NCI-H1105 treated with DMSO at 0.1 percent for 48 hours (cell line): Measurements from ENCODE around the gene TMEM115.

Experiments used
- DNase-seq: peaks from one replicate; lab custom pipeline; 2025; lab: John Stamatoyannopoulos, UW

TMEM115 gene

DNA sequence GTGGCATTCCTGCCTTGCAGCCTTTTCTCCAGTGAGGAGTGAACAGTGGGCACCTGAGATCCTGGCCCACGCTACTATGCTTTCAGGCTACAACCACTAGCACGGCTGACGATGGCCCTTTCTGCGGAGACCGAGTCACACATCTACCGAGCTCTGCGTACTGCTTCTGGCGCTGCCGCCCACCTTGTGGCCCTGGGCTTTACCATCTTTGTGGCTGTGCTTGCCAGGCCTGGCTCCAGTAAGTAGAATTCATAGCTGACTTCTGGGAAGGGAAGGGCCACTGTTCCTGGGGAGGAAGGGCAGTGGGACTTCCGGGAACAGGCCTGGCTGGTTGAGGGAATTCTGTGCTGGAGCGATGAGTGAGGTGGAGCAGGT lies 8.0 kb downstream of the TMEM115 start:
- DNase-seq, result no peak

DNA sequence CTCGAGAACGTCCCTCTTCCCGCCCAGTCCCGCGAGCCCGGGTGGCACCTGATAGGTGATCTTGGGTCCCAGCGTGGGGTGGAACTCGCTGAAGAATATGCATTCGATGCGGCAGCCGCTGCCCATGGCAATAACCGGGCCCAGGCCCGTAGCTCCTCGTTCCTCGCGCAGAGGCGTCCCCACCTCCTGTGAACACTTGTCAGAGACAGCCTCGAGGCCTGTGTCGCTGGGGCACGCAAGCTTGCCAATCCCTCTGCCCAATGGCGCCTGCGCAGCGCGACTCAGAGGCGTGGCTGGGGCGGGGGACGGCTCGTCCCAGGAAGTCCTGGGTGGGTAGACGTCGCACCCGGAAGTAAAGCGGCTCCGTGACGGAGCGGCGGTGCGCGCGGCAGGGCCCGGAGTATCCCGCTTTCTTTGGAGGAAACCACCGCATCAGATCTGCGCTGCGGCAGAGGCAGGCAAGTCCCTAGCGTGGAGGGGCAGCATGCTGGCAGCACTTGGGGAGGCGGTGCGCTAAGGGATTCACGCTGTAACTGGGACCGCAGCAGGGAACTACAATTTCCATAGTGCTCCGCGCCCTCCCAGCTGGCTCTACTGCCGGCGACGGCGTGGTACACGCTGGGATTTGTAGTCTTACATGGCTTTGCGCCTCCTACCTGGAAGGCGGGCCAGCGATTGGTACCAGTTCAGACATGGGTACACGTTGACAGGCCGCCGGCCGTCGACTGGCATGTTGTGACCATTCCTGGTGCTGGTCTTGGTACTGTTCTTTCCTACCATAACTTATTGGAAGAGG lies 8.6 kb downstream of the TMEM115 start, which contains the start of the genes CYB561D2 and NPRL2:
TSS of gene CYB561D2 (plus strand) at position 336 of the 796 bp plus-strand sequence. CDS start 572 bp downstream, outside the sequence.
TSS of gene NPRL2 (minus strand) at position 249 of the 796 bp plus-strand sequence. CDS start at position 126, 123 bp downstream.
- peak; percentile 82 for DNase-seq

DNA sequence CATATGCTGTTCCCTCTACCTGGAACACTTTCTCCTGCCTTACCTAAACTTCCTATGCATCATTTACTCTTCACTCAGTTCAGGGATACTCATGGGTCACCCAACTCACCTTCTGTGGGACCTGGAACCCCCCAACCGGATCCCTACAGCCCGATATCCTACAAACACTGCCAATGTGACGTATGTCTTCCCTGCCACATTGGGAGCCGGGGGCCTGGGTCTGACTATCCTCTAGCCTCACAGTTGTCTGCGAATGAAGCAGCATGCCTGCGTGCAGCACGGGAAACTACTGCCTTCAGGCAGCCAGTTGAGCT lies 9.2 kb downstream of the TMEM115 start:
- DNase-seq, result no peak

DNA sequence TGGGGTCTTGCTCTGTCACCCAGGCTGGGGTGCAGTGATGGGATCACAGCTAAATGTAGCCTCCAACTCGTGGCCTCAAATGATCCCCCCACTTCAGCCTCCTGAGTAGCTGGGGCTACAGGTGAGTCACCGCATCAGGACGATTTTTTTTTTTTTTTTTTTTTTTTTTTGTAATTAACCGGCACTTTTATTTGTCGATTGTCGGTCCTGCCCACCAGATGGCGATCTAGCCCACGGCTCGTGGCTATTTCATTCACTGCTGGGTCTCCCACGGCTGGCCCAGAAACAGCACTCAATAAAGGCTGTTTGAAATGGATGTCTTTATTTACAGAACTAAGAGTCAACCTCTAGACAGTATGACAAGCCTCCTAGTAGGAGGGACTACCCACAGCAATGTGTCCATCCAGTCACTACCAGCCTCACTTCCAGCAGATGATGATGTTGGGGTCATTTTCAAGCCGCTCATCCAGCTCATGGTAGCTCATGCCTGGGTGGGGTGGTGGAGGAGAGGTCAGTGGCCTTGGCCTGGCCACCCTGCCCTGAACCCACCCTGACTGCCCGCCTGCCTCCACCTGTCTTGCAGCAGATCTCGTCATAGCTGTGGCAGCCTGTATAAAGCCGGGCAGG lies 12.0 kb downstream of the TMEM115 start:
- DNase-seq, result peak; percentile 50

DNA sequence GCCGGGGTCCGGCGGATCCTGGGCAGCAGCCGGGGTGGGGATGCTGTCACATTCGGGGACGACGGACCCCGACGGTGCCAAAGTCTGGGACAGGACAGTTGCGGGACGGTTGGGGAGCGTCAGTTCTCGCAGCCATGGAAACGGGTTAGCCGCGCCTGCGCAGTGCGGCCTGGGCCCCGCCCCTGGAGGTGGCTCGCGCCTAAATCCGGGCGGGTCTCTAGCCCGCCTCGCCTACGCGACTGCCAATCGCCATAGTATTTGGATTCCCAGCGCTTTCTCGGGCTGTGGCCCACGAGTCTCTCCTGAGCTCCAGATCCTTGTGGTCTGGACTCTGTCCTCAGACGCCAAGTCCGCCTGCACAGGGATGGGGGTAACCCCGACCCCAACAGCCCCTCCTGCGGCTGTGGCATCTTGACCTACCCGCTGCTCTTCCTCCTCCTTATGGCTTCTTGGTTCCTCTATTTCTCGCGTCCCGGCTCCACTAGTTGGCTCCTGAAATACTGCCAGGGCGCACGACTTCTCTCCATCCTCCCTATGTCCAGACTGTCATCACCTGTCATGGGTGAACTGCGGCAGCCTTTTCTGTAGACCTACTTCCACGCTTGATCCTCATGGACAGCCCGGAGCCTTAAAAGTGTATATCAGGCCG lies 13.6 kb downstream of the TMEM115 start, which contains the start of gene ZMYND10:
TSS of gene ZMYND10 (minus strand) at position 147 of the 649 bp plus-strand sequence. CDS start 153 bp downstream, outside the sequence.
- peak; percentile 55 for DNase-seq

DNA sequence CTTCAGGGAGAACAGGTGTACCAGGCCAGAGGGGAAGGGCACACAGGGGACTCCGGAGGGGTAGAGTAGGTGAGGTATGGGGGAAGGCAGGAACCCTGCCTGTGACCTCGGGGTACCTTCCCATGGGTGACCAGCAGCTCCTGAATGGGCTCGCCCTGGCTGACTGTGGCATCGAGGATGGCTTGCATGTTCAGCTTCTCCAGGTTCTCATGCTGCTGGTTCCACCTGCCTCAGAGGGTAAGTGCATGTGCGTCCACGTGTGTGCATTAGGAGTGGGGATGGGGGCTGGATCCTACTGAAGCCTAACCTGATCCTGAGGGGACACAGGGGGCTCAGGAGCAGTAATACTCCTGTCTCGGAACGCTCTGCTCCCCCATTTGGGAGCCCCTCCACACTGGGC lies 14.3 kb downstream of the TMEM115 start:
- DNase-seq, result no peak

DNA sequence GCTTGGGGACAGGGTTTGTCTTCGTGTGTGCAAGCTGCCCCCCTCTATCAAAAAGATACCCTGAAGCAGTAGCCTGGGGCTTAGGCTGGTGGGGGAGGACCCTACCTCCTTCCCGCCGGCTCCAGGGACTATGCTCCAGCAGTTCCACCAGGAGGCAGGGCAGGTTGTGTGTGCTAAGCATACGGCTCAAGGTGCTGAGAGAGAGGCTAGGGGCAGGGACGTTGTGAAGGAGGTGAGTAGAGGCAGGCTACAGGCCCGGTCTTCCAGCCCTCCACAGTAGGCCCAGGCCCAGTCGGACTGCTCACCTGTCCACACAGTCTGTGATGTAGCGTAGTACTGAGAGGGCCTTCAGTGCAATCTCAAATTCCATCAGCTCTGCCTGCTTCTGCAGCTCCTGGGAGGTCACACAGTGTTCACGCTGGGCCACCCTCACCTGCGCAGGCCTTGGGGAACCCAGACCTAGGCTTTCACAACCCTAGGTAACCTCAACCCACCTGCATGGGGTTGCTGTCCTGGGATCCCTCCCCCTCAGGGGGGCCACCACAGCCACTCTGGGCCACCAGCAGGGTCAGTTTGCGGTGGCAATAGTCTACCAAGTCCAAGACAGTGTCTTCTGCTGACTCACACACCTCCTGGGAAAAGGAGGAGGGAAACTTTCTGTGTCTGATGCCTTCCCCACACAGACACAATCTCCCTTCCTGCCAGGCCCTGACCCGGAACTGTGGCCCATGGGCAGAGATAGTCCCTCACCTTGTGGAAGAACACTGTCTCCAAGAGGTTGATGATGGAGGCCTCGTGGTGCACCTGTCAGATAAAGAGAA lies 16.3 kb downstream of the TMEM115 start:
- DNase-seq, result no peak

DNA sequence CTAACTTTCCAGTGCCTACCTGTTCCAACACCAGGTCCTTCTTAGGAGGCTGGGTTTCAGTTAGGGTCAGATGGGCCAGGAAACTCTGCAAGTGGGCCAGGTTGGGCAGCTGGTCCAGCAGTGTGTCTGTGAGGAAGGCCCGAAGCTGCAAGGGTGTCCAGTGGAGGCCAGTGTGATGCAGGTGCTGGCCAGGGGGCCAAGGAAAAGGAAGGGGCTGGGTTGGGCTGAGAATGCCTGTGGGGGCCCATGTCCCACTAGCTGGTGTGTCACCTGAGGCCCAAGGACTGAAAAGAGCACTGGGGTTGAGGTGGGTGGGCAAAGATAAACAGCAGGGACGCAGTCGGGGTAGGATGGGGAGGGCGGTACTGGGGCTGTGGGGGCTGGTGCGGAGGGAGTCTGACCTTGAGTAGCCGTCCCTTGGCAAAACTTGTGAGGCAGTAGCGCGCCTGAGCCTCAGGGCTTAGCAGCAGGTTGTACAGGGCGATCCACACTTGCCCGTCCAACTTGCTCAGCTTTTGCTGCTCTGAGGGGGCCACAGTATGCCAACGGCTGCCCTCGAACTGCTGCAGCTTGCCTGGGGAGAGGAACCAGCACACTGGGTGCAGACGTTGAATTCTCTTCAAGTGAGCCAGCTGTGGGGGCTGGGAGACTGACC lies 17.2 kb downstream of the TMEM115 start:
- DNase-seq, result no peak

DNA sequence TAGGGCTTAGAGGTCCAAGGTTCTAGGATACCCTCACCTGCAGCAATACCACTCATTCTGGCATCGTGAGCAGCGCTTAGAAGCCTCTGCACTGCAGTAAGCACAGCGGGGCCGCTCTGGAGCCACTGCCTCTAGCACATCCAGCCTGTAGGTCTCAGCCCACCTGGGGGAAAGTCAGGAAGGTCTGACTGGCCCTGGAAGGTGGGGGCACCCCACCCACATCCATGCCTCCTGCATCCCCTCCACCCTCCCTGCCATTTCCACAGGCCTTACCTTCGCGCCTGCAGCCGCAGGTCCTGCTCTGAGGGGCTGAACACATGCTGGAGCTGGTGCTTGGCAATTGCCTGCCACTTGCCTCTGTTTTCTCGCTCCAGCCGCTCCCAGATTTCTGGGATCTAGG lies 17.8 kb downstream of the TMEM115 start:
- no peak for DNase-seq

DNA sequence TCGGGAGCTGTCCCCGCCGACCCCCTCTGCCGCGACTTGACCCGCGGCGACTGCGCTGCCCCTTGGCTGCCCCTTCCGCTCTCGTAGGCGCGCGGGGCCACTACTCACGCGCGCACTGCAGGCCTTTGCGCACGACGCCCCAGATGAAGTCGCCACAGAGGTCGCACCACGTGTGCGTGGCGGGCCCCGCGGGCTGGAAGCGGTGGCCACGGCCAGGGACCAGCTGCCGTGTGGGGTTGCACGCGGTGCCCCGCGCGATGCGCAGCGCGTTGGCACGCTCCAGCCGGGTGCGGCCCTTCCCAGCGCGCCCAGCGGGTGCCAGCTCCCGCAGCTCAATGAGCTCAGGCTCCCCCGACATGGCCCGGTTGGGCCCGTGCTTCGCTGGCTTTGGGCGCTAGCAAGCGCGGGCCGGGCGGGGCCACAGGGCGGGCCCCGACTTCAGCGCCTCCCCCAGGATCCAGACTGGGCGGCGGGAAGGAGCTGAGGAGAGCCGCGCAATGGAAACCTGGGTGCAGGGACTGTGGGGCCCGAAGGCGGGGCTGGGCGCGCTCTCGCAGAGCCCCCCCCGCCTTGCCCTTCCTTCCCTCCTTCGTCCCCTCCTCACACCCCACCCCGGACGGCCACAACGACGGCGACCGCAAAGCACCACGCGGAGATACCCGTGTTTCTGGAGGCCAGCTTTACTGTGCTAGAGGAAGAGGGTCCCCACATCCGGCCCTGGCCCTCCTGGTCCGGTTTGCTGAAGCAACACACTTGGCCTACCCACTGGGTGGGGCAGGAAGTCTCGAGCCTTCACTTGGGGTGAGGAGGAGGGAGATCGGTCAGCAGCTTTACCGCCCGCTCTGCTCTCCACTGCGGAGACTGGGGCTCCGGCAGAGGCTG lies 18.6 kb downstream of the TMEM115 start, which contains the start of gene RASSF1:
TSS of gene RASSF1 (minus strand) at position 389 of the 882 bp plus-strand sequence. CDS start at position 358, 31 bp downstream.
- DNase-seq, result no peak

DNA sequence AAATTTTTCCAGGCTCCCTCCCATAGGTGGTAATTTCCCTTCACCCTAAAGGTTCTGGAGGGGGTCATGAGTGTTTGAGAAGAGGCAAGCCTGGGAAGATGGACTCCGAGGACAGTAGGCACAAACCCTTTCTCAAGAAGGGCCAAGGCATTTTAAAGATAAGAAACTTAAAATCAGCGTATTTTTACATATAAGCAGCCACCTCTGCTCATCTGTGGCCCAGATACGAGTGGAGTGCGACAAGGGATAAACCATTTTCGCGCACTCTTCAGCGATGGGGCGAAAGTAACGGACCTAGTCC lies 19.2 kb downstream of the TMEM115 start:
- no peak for DNase-seq

DNA sequence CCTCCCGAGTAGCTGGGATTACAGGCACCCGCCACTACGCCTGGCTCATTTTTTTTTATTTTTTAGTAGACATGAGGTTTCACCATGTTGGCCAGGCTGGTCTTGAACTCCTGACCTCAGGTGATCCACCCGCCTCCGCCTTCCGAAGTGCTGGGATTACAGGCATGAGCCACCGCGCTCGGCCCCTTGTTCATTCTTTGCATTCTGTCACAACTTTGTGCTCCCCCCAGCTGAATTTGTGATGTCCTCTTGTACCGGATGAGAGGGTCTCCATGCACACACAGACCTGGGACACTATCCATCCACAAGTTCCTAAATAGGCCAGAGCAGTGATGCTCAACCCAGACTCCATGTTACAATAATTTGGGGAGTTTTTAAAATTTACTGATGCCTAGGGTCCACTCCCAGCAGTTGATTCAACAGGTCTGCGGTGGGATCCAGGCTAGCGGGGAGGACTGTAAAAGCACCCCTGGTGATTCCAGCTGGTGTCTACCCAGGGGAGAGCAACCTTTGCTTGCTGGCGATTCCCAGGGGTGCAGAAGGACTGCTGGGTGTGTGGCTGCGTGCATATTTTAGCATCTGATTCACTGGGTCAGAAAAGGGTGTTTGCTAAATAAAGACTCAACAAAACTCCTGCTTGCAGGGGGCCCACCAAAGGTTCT lies 19.7 kb downstream of the TMEM115 start:
- DNase-seq, result no peak

DNA sequence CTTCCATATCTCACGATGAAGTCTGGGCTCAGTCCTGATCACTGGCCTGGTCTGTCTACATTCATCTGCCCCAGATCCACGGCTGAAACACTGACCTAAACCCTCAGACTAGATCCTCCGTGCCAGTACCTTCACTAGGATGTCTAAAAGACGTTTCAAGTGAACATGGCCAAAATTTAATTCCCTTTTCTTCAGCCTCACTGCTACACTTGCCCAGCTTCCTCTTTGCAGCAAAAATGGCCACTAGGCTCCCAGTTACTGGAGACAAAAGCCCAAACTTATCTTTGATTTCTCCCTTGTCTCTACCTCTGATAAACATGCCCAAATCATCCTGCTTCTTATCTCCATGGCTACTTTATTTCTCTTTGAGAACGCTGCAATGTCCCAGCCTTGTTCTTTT lies 20.4 kb downstream of the TMEM115 start:
- DNase-seq, result no peak

DNA sequence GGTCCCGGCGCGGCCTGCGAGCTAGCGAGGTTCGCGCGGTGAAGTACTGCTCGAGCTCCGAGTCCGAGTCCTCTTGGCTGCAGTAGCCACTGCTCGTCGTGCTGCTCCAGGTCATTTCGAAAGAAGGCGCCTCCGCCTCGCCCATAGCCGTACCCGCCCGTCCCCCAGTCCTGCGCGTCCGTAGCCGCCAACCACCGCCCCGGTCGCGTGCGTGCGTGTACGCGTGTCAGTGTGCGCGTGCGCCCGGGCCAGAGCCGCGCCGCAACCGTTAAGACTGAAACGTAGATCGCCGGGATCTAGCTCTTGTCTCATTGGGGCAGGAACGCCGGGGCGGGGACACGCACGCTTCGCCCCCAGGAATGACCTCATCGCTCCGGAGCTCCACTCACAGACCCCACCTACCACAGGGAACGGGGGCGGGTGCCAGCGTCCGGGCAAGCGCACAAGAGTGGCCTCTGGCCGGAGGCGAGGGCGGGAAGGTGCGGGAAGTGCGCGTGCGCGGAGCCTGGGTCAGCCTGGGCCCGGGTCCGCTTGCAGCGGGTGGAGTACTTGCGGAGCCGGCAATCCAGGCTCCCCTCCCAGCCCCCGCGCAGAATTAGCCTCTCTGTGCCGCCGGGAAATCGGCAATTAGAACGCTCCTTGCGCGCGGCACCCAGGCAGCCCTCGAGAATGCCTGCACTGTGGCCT lies 22.0 kb downstream of the TMEM115 start:
- DNase-seq, result peak; percentile 92

DNA sequence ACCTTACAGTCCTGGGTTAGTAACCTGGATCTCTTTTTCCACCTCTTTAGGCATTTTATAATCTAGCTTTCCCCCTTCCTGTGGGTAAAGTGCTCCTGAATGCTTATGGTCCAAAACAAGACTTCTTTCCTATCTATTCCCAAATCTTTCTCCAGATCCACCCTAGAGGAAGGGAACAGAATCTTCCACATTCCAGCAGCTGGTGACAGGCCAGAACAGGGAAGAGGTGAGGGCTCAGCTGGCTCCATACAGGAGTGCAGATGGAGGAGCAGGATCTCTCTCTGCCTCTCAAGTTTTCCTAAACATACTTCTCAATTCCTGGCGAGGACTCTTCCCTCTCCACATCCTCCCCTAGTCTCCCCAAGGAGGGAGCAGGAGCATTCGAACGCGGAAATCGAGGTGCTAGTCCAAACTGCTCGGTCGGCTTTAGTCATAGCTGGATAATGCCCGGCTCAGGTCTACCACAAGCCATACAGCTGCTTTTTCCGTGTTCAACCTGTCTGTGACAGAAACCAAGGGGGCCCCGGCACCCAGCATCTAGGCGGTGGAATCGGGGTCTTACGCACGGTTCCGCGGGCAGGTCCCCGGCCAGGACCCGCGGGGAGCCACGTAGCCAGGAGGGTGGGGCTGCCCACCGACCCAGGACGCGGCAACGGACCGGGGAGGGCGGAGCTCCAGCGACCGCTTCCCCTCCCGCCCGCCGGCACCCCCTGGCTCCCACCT lies 22.7 kb downstream of the TMEM115 start:
- no peak for DNase-seq

DNA sequence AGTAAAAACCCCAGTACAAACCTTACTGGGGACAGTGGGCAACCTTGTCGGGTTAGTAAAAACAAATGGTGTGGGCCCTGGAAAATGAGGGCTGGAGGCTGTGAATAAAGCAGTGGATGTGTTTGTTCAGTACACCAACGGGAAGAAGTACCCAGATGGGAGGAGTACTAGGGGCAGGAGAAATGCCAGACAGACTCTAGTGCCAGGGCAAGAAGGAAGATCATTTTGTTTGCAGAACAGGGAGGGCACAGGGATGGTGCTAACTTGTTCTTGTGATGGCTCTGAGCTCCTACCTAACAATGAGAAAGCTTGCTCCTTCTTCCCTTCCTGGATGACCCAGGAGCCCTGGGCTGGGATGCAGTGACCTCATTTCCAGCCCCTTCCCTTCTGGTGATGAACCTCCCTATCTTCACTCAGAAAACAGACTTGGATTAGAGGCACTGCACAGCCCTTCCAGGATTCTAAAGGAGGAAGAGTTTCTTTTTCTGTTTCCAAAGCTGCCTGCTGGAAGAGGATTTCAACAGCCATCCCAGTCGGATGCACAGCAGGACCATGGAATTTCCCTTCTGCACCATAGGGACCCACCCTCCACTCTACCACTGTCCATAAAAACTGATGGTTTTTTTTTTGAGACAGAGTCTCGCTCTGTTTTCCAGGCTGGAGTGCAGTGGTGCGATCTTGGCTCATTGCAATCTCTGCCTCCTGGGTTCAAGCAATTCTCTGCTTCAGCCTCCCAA lies 24.8 kb downstream of the TMEM115 start:
- DNase-seq, result no peak

DNA sequence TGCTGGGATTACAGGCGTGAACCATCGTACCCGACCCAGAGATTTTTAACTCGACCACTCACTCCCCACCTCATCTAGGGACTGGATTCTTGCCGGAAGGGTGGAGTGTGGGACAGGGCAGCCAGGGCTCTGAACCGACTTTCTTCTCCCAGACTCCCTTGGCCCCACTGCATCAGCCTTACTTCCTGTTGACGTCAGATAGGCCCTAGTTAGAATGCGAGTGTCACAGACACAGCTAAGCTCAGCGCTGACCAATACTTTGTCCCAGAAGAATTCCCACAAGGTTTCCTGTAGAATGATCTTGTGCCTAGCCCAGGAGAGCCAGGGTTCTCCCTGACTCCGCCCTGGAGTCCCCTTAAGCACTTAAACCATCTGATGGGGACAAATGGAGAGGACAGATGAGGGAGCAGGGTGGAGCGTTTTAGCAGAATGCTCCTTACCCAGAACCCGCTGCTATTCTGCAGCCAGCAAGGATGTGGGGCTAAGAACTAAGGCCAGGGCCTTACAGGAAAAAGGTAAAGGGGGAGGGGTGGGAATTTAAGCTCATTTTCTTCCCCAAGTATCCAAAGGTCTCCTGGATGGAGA lies 25.5 kb downstream of the TMEM115 start:
- DNase-seq, result no peak
